IgD-negative memory B cell (primary cell): ENCODE data around the gene WASHC4. TPM values are rescaled to one million over a fixed set of nuclear protein-coding genes. Genes with fewer than 3 reads are reported as not detected.

ENCODE experiments used
- H3K27ac Mint-ChIP-seq, 3 donors: one replicate each; pipeline ENCODE4 v1.8.0; 2020 to 2022; ENCODE audit warnings: mild to moderate bottlenecking in 3 of 3, mixed read lengths in 3 of 3, moderate library complexity in 1 of 3
- H3K27me3 Mint-ChIP-seq: one replicate; pipeline ENCODE4 v1.8.0; 2021; ENCODE audit warnings: mixed read lengths
- H3K36me3 Mint-ChIP-seq: one replicate; pipeline ENCODE4 v1.8.0; 2020; ENCODE audit warnings: mild to moderate bottlenecking, mixed read lengths
- H3K4me1 Mint-ChIP-seq, 3 donors: one replicate each; pipeline ENCODE4 v1.8.0; 2020 to 2022; ENCODE audit warnings: mixed read lengths in 3 of 3, mild to moderate bottlenecking in 1 of 3
- H3K4me3 Mint-ChIP-seq, 4 donors: one replicate each; pipeline ENCODE4 v1.8.0; 2020 to 2022; ENCODE audit warnings: mild to moderate bottlenecking in 4 of 4, mixed read lengths in 4 of 4, moderate library complexity in 3 of 4
- H3K9me3 Mint-ChIP-seq, 3 donors: one replicate each; pipeline ENCODE4 v1.8.0; 2020 to 2021; ENCODE audit warnings: mixed read lengths in 3 of 3, mild to moderate bottlenecking in 1 of 3
- polyA plus RNA-seq: library from polyadenylated mRNA; unstranded; fragments of 300-500 nt; fragmentation: Illumina TruSeq; gene quantifications from one replicate; pipeline ENCODE4 v1.2.3, GENCODE V29; 2021

The WASHC4 gene
- polyA plus RNA-seq, 1 donor from 2014 or later, result 91.1 TPM

DNA sequence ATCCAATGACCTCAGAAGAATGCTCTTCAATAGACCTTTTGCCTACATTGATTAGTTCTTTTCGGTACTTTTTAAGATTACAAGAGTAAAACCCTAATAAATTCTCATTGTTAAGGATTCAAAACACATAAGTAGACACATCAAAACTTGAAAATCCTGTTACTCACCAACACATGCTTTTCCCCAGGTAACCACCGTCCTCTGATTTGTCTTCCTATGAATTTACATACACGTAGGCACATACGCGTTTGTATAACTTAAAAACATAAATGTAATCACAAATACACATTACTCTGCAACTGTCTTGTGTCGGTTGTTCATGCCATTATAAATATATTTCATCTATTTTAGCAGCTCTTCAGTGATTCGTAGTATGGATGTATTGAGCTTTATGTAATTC, 910 bp upstream of the WASHC4 start:
- Mint-ChIP-seq H3K27ac (peak overlapping the region; percentile 87 to 99 (median 98)), H3K4me1 (peaks cover 8 to 18% (median 16%) of the 10 kb centered on the region in 3 donors), H3K9me3 (no peaks in the 10 kb centered on the region), H3K4me3 (peak overlapping the region; percentile 94 to 99 (median 98)), H3K36me3 (peaks cover 9% of the 10 kb centered on the region), H3K27me3 (peaks cover 18% of the 10 kb centered on the region)

DNA sequence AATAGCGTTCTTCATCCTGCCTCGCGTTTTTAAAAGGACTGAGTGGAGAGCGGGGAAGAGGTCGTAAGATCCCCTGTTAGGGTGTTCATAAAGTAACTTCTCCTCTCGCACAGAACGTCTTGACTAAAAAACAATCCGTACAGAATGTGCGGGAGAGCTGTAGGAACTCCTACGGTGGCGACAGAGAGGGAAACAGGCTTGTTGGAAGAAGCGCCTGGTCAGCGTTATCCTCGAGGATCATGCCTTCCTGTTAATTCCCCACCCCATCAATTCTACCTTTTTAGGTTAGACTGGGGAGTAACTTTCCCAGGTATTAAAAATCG, 399 bp upstream of the WASHC4 start:
- peaks cover 9% of the 10 kb centered on the region for H3K36me3 Mint-ChIP-seq
- H3K27me3 Mint-ChIP-seq, result peaks cover 17% of the 10 kb centered on the region
- peak overlapping the region; percentile 87 to 99 (median 98) for H3K27ac Mint-ChIP-seq
- H3K4me3 Mint-ChIP-seq, result peak overlapping the region; percentile 94 to 99 (median 98)
- no peaks in the 10 kb centered on the region for H3K9me3 Mint-ChIP-seq
- H3K4me1 Mint-ChIP-seq, result peaks cover 12 to 21% (median 20%) of the 10 kb centered on the region in 3 donors

DNA sequence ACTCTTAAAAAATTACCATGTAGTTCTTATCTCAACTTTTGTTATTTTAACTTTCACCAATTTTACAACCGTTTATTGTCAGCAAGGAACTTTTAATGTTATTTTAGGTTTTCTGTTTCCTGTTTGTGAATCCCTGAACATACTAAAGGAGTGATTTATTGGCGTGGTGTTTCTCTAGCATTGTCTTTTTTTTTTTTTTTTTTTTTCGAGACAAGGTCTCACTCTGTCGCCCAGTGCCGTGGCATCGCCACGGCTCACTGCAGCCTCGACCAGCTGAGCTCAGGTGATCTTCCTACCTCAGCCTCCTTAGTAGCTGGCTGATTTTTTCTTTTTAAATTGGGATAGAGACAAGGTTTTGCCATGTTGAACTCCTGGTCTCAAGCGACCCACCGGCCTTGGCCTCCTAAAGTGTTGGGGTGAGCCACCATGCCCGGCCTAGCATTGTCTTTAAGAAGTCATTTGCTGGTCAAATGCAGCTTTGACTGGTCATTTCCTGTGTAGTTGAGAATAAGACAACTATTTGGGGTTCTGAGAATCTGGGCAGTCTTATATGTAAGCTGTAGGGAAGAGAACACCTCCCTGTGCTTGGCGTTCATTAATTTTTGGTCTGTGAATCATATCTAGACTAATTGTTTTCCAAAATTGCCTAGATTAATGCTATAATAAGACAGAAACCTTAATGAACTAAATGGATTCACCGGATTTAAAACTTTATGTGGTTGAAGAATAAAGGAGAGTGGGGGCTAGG, 2.1 kb downstream of the WASHC4 start:
- Mint-ChIP-seq H3K27me3 (peaks cover 10% of the 10 kb centered on the region), H3K27ac (peak overlapping the region; percentile 98 to 99 (median 98)), H3K36me3 (peaks cover 11% of the 10 kb centered on the region), H3K4me1 (peaks cover 27 to 39% (median 35%) of the 10 kb centered on the region in 3 donors), H3K4me3 (peak overlapping the region; percentile 94 to 99 (median 98)), H3K9me3 (no peaks in the 10 kb centered on the region)

DNA sequence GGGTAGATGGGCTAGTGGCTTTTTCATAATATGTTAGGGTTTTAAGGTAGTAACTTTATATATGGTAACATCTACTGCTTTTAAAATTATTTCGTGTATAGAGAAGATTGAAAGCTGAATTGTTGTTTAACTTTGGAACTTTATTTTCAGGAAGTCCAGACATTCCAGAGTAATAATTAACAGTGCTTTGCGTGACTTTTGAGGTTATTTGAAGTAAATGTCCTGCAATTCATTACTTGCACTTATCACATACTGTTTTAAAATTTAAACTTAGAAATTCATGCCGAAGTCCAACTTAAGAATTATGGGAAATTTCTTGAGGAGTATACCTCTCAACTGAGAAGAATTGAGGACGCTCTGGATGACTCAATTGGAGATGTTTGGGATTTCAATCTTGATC, 3.3 kb downstream of the WASHC4 start:
- H3K36me3 Mint-ChIP-seq, result peaks cover 13% of the 10 kb centered on the region
- peaks cover 5% of the 10 kb centered on the region for H3K27me3 Mint-ChIP-seq
- H3K27ac Mint-ChIP-seq, result peak overlapping the region; percentile 9 to 99 (median 98)
- H3K4me3 Mint-ChIP-seq, result peak overlapping the region in 3 of 4 donors; percentile 23 to 99 (median 71)
- H3K9me3 Mint-ChIP-seq, result no peaks in the 10 kb centered on the region
- peaks cover 29 to 41% (median 35%) of the 10 kb centered on the region in 3 donors for H3K4me1 Mint-ChIP-seq

DNA sequence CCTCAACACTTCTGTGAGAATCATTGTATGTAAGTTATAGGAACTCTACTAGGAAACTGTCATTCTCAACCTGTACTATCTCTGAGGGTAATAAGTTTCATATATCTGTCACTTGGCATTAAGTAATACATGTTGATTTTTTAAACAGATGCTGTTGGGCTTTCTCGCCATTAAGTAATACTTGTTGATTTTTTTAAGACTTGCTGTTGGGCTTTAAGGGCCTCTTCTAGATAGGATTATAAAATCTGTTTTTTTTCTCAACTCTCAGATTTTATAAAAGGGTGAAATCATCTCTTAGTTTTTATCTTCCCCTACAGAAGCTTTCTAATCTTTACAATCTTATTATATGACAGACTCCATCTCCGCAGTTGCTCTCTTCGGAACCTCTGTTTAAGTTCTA, 5.6 kb downstream of the WASHC4 start:
- Mint-ChIP-seq H3K36me3 (peaks cover 13% of the 10 kb centered on the region), H3K9me3 (no peaks in the 10 kb centered on the region), H3K27me3 (no peaks in the 10 kb centered on the region), H3K4me3 (peak overlapping the region in 3 of 4 donors; percentile 54 to 60 (median 56)), H3K4me1 (peaks cover 30 to 36% (median 33%) of the 10 kb centered on the region in 3 donors), H3K27ac (peak overlapping the region in 2 of 3 donors; percentile 16 to 91)

DNA sequence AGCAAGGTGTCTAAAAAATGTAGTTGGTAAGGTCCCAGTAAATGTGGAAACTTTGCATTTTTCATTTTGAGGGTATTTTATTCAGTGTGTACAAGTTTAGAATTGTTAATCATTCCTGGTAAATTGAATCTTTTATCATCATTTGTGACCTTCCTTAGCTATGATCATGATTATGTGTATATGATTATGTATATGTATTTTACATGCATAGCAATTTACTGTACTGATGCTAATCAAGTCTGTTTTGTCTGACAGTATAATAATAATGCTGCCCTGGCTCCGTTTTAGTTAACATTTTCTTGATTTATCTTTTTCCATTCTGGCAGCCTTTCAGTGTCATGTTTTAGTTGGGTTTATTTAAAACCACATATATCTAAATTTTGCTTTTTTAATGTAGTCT, 9.4 kb downstream of the WASHC4 start:
- no peaks in the 10 kb centered on the region for H3K9me3 Mint-ChIP-seq
- peaks cover 6% of the 10 kb centered on the region for H3K36me3 Mint-ChIP-seq
- H3K27me3 Mint-ChIP-seq, result no peaks in the 10 kb centered on the region
- peak overlapping the region in 1 of 3 donors; percentile 9 for H3K27ac Mint-ChIP-seq
- no peak overlapping the region for H3K4me3 Mint-ChIP-seq
- peaks cover 17 to 30% (median 23%) of the 10 kb centered on the region in 3 donors for H3K4me1 Mint-ChIP-seq

DNA sequence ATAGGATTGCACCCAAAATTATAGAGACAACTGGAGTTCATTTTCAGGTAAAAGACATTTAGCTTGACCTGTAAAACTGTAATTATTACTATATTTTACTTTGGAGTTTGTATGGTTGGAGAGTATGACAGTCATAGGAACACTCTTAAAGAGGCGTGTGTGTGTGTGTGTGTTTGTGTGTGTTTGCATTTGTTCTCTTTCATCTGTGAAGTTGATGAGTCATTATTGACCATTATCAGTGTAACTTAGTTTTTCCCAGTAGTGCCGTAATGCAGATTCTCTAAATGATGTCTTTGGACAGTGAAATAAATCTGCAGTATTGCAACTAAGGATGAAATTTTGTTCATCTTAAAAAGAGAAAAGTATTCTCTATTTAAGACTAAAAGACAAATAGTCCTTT, 13.0 kb downstream of the WASHC4 start:
- no peaks in the 10 kb centered on the region for H3K9me3 Mint-ChIP-seq
- H3K27me3 Mint-ChIP-seq, result no peaks in the 10 kb centered on the region
- H3K27ac Mint-ChIP-seq, result no peak overlapping the region
- H3K4me1 Mint-ChIP-seq, result peaks cover 0 to 13% (median 3%) of the 10 kb centered on the region in 3 donors
- peaks cover 2% of the 10 kb centered on the region for H3K36me3 Mint-ChIP-seq
- H3K4me3 Mint-ChIP-seq, result no peak overlapping the region

DNA sequence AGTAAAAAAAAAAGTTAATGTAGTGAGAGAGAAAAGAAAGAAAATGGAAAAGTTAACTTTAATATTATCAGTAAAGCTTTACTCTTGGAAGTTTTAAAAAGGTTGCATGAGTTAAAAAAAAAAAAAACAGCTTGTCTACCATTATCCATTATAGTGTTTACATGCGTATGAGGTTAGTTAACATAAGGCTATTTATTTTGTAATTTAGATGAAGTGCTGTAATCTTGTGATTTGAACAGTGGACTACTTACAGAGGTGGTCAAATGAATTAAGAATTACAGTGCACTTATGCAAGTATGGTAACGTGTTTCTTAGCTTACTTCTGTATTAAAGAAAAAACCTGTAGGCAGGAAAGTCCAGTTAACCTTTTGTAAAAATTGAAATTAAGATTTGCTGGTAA, 30.7 kb downstream of the WASHC4 start:
- H3K27me3 Mint-ChIP-seq, result no peaks in the 10 kb centered on the region
- no peaks in the 10 kb centered on the region for H3K36me3 Mint-ChIP-seq
- no peak overlapping the region for H3K27ac Mint-ChIP-seq
- no peaks in the 10 kb centered on the region for H3K9me3 Mint-ChIP-seq
- H3K4me3 Mint-ChIP-seq, result no peak overlapping the region
- peaks cover 5 to 24% (median 16%) of the 10 kb centered on the region in 3 donors for H3K4me1 Mint-ChIP-seq

DNA sequence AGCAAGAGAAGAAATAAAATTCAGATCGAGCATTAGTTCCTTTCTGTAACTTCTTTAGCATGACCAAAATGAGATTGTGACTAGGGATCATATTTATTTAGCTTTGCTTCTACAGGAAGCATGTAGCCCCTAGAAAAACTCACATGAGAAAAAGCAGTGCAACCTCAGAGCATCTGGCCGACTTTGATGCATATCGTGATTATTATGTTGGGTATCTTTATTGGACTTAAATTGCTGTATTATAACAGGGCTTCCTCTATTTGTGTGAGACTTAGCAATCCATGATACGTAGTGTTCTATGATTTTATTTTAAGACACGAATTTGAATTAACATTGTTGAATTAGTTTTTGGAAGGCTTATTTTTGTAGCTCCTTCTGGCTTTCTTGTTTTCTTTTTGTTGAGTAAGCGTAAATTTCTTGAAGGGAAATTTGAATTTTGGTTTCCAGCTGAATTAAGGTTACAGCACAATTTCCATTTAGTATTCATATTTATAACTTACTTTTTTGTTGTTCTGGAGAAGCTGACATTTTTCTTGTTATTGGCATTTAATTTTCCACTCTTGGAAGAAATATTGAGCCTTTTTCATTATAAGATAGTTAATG, 33.9 kb downstream of the WASHC4 start:
- Mint-ChIP-seq H3K27ac (no peak overlapping the region), H3K36me3 (no peaks in the 10 kb centered on the region), H3K4me3 (no peak overlapping the region), H3K4me1 (peaks cover 3 to 15% (median 5%) of the 10 kb centered on the region in 3 donors), H3K9me3 (no peaks in the 10 kb centered on the region), H3K27me3 (no peaks in the 10 kb centered on the region)

DNA sequence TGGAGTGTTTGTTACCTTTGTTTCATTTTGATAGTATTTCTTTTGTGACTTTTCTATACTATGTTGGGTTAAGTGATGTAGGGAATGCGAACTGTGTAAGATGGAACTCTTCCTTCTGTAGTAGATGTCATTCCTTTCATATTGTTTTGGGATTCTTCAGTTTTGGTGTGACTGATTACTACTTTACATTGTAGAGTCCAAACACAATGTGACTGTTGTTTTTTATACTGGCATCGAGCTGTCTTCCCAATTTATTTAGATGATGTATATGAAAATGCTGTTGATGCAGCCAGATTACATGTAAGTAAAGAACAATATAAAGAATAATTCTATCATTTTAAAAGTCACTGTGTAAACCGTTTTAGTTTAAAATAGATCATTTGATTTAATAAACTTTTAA, 34.7 kb downstream of the WASHC4 start:
- Mint-ChIP-seq H3K4me3 (no peak overlapping the region), H3K27me3 (no peaks in the 10 kb centered on the region), H3K4me1 (peaks cover 1 to 7% (median 2%) of the 10 kb centered on the region in 3 donors), H3K9me3 (no peaks in the 10 kb centered on the region), H3K27ac (no peak overlapping the region), H3K36me3 (no peaks in the 10 kb centered on the region)

DNA sequence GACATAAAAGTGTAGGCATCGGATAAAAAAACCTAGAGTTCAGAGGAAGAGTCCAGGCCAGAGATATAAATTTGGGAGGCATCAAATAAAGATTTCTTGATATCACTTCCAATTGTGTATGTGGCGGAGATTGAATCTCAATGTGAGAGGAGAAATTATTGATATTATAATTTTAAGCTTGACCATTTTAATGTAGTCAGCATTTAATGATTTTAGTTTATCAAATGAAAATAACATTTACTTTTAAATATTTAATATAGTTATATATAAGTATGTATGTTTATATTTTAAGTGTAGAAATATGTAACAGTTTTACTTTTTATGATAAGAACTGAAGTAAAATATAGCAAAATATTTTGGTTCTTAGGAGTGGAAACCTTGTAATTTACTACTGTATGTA, 48.7 kb downstream of the WASHC4 start:
- no peak overlapping the region for H3K4me3 Mint-ChIP-seq
- no peaks in the 10 kb centered on the region for H3K9me3 Mint-ChIP-seq
- no peaks in the 10 kb centered on the region for H3K27me3 Mint-ChIP-seq
- peaks cover 1 to 3% (median 3%) of the 10 kb centered on the region in 3 donors for H3K4me1 Mint-ChIP-seq
- peaks cover 8% of the 10 kb centered on the region for H3K36me3 Mint-ChIP-seq
- H3K27ac Mint-ChIP-seq, result peak overlapping the region in 1 of 3 donors; percentile 20

DNA sequence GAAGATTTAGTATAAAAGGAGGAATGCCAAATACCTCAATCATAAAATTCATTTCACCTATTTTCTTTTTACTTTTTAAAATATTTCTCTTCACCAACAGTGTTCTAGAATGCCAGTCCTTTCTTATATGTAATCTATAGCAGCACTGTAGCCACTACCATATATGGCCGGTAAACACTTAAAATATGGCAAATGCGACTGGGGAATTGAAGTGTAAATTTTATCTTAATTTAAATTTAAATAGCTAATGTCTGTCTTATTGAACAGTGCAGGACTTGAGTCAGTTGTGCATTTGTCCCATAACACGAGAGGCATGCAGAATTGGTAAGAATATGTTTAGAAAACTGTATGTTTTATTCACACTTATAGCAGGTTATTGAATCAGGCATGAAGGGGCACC, 50.1 kb downstream of the WASHC4 start:
- Mint-ChIP-seq H3K9me3 (no peaks in the 10 kb centered on the region), H3K36me3 (peaks cover 9% of the 10 kb centered on the region), H3K27ac (no peak overlapping the region), H3K4me1 (peaks cover 1 to 3% (median 3%) of the 10 kb centered on the region in 3 donors), H3K4me3 (no peak overlapping the region), H3K27me3 (no peaks in the 10 kb centered on the region)

DNA sequence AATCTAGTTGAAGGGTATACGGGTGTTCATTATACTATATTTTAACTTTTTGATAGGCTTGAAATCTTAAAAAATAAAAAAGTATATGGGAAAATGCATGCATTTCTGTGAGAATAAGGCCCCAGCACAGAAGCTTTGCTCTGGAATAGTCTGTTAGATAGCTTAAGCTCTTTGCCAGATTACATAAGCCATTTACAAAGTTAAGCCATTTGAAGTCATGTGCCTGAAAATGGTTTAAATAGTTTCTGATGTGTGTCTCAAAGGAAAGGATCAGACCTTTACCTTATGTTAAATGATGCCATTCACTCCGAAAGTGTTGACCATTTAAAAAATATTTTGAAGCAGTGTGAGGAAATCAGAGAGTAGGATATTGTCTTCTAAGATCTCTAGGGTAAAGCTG, 51.3 kb downstream of the WASHC4 start:
- H3K27ac Mint-ChIP-seq, result no peak overlapping the region
- H3K27me3 Mint-ChIP-seq, result no peaks in the 10 kb centered on the region
- peaks cover 1 to 3% (median 3%) of the 10 kb centered on the region in 3 donors for H3K4me1 Mint-ChIP-seq
- no peak overlapping the region for H3K4me3 Mint-ChIP-seq
- no peaks in the 10 kb centered on the region for H3K9me3 Mint-ChIP-seq
- peaks cover 9% of the 10 kb centered on the region for H3K36me3 Mint-ChIP-seq

DNA sequence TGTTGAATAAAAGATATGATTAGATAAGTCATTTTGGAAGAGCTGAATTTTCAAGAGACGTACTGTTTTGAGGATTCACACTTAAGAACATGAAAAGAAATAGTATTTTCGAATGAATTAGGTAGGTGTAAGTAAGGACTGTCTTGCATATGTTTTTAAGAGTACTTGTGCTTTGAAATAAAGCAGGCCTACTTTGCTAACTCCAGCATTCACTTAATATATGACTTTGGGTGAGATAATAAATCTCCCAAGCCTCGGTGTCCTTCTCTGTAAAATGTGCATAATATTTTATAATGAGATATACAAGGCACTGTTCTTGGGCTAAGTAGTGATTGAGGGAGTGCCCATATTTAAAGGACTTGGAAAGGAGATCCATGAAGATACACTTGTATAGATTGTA, 54.6 kb downstream of the WASHC4 start:
- Mint-ChIP-seq H3K27ac (no peak overlapping the region), H3K9me3 (no peaks in the 10 kb centered on the region), H3K4me3 (no peak overlapping the region), H3K4me1 (peaks cover 0 to 5% (median 4%) of the 10 kb centered on the region in 3 donors), H3K36me3 (peaks cover 6% of the 10 kb centered on the region), H3K27me3 (no peaks in the 10 kb centered on the region)

DNA sequence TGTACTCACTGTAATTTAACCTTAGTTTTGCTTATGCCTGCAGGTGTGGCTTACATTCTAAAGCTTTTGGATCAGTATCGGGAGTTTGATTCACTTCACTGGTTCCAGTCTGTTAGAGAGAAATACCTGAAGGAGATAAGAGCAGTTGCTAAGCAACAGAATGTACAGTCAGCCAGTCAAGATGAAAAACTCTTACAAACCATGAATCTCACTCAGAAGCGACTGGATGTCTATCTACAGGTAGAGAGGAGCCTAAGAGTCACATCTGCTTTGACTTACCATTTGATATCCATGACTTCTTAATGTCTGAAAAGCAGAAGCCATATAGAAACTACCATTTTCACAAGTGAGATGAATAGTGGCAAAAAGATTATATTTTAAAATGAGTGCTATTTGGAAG, 56.5 kb downstream of the WASHC4 start:
- peaks cover 6% of the 10 kb centered on the region for H3K36me3 Mint-ChIP-seq
- H3K27me3 Mint-ChIP-seq, result no peaks in the 10 kb centered on the region

DNA sequence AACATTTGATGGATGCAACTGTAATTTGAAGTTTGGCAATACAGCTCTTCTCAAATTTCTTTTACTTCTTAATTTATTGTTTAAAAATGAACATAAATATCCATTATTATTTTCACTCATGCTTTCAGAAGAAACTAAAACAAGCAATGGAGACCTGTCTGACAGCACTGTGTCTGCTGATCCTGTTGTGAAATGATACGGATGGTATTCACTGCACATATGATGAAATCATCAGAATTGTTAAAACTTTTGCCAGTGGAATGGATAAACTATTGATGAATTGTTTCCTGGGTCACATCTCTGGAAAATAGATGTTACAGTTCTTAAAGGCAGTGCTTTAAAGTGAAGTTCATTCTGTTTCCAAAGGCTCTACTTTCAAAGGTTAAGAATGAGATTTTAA, 59.2 kb downstream of the WASHC4 start:
- no peak overlapping the region for H3K4me3 Mint-ChIP-seq
- peak overlapping the region in 1 of 3 donors; percentile 16 for H3K27ac Mint-ChIP-seq
- no peaks in the 10 kb centered on the region for H3K27me3 Mint-ChIP-seq
- H3K9me3 Mint-ChIP-seq, result no peaks in the 10 kb centered on the region
- peaks cover 0 to 5% (median 1%) of the 10 kb centered on the region in 3 donors for H3K4me1 Mint-ChIP-seq
- peaks cover 2% of the 10 kb centered on the region for H3K36me3 Mint-ChIP-seq

More for the DNA sequence above, 56.5 kb downstream of the WASHC4 start:
- Mint-ChIP-seq H3K9me3 (no peaks in the 10 kb centered on the region), H3K27ac (no peak overlapping the region), H3K4me3 (no peak overlapping the region), H3K4me1 (peaks cover 0 to 5% (median 4%) of the 10 kb centered on the region in 3 donors)
